NCI-H69 (cell line): ENCODE results near the gene YARS1.

Experiments used
- DNase-seq: peaks from one replicate; lab custom pipeline; 2025; lab: John Stamatoyannopoulos, UW

The YARS1 gene

GRCh38 chr1:32765570-32766327, 51.4 kb downstream of the YARS1 start:
- peak; percentile 55 for DNase-seq

- DNase-seq, result peak; percentile 80
These were observed 52.2 kb downstream of the YARS1 start for GRCh38 chr1:32764826-32765569.

DNA sequence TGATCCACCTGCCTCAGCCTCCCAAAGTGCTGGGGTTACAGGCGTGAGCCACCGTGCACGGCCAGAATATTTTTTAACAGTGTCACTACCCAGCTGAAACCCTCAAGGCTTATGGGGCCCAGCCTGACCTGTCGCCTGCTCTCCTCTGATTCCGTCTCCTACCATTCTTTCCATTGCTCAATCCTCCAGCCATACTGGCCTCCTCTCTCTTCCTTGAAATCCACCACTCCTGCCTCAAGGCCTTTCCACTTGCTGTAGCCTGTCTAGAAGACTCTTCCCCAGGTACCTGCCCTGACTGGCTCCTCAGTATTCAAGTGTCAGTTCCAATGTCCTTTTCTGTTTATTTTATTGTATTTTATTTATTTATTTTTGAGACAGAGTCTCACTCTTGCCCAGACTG, 53.9 kb downstream of the YARS1 start:
- no peak for DNase-seq

DNA sequence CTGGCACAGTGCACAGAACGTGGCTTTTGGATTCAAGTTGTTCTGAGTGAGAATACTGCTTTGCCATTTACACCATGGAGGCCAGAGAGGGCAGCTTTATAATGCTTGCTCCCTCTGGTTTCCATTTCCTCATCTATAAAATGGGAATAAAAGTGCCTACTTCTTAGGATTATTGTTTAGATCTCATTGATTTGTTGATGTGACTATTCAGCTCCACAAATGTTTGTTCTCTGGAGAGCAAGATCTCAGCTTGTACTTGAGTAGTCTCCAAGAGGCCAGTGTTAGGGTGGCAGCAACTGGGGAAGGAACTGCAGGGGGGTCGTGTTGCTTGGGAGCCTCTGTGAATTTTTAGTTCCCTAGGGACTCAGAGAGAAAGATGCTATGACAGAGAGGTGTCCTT, 55.2 kb downstream of the YARS1 start:
- DNase-seq, result no peak

- DNase-seq, result peak; percentile 37
These were observed 55.8 kb downstream of the YARS1 start for GRCh38 chr1:32761253-32761877.

DNA sequence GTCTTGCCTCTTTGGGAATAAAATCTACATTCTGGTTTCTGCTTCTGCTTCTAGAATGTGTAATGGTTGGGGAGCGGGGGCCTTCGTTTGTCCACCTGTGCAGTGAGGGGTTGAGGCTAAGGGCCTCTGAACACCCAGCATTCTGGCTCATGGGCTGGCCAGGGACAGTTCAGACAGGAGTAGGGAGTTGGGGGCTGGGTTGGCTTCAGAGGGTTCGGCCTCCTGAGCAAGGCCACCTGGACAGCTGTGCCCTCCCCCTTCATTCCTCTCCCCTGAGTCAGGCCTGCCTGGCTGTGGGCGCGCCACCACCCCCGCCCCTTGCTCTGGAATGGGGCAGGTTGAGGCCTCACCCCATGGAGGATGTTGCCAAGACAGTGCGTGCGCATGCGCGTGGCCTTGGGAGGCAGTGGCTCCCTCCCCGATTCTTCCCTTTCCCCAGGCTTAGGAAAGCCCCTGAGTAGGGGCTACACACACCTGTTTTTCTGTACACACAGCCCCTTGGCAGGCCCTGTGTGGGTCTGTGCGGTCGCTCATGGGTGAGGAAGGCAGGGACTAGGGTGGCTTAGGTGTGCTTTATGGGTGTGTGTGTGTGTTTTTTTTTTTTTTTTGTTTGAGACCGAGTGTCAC, 57.0 kb downstream of the YARS1 start:
- DNase-seq, result peak; percentile 8

DNA sequence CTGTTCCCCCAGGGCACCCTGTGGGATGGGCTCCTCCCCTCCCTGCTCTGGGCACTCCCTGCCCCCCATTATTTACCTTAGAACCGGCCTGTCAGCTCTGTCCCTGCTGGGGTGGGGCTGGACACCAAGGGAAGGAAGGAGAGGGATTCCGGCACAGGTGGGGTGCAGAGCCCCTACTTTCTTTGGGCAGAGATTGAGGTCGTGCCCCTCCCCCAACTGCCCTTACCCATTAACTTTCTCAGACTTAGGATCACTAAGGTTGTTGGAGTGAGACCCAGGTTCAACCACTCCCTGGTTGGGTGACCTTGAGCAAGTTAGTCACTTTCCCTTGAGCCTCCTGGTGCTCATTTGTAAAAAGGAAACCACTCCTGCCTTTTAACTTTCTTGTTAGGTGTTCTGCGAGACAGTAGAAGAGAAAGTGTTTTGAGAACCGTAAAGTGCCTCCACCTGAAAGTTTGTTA, 57.6 kb downstream of the YARS1 start:
- no peak for DNase-seq

GRCh38 chr1:32758795-32759430, 58.2 kb downstream of the YARS1 start:
- DNase-seq, result no peak

- DNase-seq, result no peak
These were observed 58.9 kb downstream of the YARS1 start for GRCh38 chr1:32758177-32758794.

GRCh38 chr1:32757213-32757895, 59.8 kb downstream of the YARS1 start:
- DNase-seq, result no peak

GRCh38 chr1:32755810-32756159, 61.4 kb downstream of the YARS1 start:
- no peak for DNase-seq

- DNase-seq, result no peak
These were observed 61.9 kb downstream of the YARS1 start for GRCh38 chr1:32755098-32755809.

DNA sequence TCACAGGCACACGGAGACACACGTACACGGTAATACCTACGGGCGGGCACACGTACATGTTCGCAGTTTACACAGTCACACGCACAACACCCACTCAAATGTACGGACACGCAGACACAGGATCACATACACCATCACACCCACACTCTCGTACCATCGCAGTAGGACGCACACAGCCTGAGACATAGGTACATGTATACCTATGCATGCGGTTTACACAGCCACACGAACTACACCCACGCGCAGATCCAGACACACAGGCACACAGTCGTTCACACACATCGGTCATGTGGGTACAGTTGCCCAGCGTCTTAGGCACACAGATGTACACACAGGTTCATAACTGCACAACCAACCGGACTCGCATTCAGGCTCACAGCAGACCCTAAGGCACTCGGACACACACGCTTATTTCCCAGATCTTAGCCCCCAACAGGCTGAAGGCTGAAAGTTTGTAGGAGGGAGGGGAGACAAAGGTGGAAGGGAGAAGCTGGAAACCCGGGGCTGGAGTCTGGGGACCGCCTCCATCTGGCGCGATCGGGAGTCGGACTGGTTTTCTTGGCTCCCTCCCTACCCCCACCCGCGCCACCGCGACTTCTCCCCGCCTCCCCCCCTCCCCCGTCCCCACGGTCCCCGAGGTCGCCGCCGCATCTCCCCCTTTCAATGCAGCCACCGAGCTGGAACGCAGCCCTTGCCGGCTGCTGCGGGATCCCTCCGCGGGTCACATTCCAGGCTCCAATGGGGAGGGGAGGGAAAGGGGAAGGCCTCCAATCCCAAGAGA, 62.7 kb downstream of the YARS1 start:
- DNase-seq, result peak; percentile 43

DNA sequence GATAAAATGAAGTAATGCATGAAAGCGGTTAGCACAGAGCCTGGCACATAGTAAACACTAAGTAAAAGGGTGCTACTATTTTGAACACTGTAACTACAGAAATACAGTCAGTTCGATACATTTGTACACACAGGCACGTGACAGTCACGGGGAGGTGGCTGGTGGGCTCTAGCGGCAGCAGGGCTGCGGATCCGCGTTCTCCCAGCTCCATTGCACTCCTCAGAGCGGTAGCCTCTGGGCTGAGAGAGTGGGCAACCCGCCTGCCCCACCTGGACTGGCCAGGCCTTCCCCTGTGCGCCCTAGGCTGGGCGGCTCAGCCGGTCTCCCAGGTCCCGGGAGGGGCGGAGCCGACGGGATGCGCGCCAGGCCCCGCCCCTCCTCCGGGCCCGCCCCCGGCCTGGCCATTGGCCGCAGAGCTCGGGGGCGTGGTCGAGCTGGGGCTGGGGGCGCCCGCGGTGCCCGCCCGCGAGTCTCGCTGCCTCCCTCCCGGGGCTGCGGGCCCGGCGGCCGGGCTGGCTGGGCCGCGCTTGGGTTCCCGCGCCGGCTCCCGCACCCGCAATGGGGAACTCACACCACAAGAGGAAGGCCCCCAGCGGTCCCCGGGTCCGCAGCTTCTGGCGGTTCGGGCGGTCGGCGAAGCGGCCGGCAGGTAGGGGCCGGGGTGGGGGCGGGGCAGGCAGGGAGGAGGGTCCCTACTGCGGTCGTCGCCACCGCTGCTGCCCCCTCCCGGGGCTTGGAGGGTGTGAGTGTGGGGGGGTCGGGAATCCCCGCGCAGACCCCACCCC, 63.4 kb downstream of the YARS1 start:
- peak; percentile 87 for DNase-seq

- DNase-seq, result no peak
These were observed 67.4 kb downstream of the YARS1 start for GRCh38 chr1:32749771-32750170.

- no peak for DNase-seq
These were observed 67.8 kb downstream of the YARS1 start for GRCh38 chr1:32749332-32749731.

DNA sequence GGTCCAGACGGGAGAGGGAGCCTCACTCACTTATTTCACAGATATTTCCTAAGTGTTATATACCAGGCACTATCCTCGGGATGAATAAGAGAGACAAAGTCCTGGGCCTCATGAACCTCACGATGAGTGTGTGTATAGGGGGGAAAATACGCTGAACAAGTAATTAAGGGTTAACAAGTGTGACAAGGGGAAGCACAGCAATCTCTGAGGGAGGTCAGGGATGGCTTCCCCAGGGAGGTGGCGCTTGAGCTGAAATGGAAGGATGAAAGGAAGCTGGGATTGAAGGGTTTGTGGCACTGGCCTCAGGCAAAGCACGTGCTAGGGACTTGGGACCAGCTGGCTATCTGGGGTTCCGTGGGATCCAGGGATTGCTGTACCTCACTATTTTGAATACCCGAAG, 68.2 kb downstream of the YARS1 start:
- no peak for DNase-seq

- DNase-seq, result no peak
These were observed 68.8 kb downstream of the YARS1 start for GRCh38 chr1:32748348-32748747.

DNA sequence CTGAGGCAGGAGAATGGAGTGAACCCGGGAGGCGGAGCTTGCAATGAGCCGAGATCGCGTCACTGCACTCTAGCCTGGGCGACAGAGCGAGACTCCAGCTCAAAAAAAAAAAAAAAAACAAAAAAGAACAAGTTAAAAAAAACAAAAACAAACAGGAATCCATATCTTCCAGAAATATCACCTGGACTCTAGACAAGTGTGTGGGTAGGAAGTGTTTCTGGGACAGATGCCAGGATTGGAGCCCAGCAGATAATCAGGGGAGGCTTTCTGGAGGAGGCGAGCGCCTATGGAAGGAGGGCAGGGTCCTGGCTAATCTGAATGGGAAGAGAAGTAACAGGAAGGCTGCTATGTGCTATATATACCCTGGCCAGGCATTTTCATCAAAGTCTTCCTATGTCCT, 71.0 kb downstream of the YARS1 start:
- DNase-seq, result peak; percentile 8
